ENCODE data around the gene SLCO3A1. TPM values are rescaled to one million over a fixed set of nuclear protein-coding genes. Genes with fewer than 3 reads are reported as not detected.

Gene SLCO3A1
- total RNA-seq, 4 donors from 2014 or later: 12.1 to 22.3 (median 13.5) TPM

- TF ChIP-seq CTCF (IDR thresholded peaks at IDR 0.05; ENCODE audit: low read depth): no peak
Observed at GRCh38 chr15:92002666-92003065, 149.2 kb downstream of the SLCO3A1 start.

- TF ChIP-seq CTCF (IDR thresholded peaks at IDR 0.05; ENCODE audit: low read depth): no peak
Observed at GRCh38 chr15:92003515-92004067, 150.1 kb downstream of the SLCO3A1 start.

GRCh38 chr15:92005154-92005553, 151.6 kb downstream of the SLCO3A1 start:
- no peak for TF ChIP-seq CTCF (IDR thresholded peaks at IDR 0.05; ENCODE audit: low read depth)

- TF ChIP-seq CTCF (IDR thresholded peaks at IDR 0.05; ENCODE audit: low read depth): no peak
Observed at GRCh38 chr15:92006186-92007028, 152.9 kb downstream of the SLCO3A1 start.

GRCh38 chr15:92009162-92009561, 155.7 kb downstream of the SLCO3A1 start:
- TF ChIP-seq CTCF (IDR thresholded peaks at IDR 0.05; ENCODE audit: low read depth): no peak

GRCh38 chr15:92011611-92012367, 158.3 kb downstream of the SLCO3A1 start:
- no peak for TF ChIP-seq CTCF (IDR thresholded peaks at IDR 0.05; ENCODE audit: low read depth)

GRCh38 chr15:92012368-92012629, 158.8 kb downstream of the SLCO3A1 start:
- TF ChIP-seq CTCF (IDR thresholded peaks at IDR 0.05; ENCODE audit: low read depth): no peak

Measured in subcutaneous adipose tissue (tissue), 4 donors.